ENCODE data around the gene CACNA2D3.
"Not testable (repeated sequence)": the region's sequence is repeated elsewhere in the genome, so short reads cannot be mapped to it uniquely, and the experiment has no call there.

CACNA2D3 gene

GRCh38 chr3:54599716-54600115 is 477.4 kb downstream of the CACNA2D3 start:
- no peak for DNase-seq

DNA sequence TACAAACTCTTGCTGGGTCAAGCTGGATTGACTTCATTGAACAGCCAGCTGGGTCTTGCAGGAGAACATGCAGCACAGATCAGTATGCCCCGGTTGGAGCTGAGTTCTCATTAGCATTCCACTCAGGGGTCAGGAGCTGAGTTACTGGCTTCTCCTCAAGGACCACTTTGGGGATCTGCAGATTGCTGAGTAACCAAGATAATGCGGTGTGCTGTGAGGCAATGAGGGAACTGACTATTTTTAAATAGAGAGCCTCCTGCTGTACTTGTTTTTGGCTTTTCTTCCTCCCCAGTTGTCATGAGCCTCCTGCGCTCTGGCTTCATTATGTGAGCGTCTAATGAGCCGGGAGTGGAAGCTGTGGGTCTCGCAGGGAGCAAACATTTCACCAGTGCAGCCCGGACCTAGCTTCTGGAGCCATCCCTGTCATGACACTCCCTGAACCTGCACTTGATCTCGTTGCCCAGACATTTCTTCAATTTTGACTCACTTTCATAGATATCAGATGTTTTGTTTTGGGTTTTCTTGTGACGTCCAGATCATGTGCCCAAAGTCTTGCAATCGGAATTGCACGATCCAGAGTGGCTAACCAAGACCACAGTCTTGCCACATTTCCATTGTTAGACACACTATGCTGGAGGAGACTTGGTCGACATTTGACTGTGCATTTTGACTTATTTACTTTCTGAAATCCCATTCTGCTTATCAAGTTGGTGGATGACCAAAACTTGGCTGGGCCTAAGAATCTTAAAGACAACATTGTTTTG is 478.3 kb downstream of the CACNA2D3 start:
- no peak for DNase-seq

DNA sequence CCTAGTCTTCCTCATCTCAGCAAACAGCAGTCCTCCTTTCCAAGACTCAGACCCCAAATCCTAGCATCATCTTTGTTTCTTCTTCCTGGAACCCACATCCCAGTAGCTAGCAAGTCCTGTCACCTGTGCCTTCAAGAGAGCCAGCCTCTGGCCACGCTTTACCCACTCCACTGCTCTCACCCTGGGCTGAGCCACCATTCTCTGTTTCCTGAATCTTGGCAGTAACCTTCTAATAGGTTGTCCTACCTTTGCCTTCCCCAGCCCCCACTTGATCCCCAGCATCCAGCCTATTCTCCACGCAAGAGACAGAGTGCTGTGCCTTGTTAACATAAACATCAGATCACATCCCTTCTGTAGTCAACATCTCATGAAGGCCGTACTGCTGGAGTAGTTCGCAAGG is 482.1 kb downstream of the CACNA2D3 start:
- DNase-seq = no peak

GRCh38 chr3:54608041-54608440 is 485.7 kb downstream of the CACNA2D3 start:
- no peak for DNase-seq

GRCh38 chr3:54619053-54619452 is 496.7 kb downstream of the CACNA2D3 start:
- DNase-seq = no peak

DNA sequence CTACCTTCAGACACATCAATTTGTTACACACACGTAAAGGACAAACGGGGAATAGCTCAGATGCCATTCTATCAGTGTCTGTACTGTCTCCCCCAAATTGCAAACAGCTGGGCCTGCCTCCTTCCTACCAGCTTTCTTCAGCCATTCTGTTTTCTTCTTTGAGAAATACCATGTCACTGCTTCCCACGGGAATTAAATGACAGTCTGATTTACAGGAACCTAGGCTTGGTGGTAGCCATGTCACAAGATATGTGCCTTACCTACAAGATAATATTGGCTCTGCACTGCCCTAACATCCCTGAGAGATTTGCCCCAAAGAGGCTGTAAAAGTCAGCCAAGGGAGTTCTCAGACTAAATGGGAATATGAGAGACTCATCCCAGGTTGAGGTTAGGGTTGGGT is 497.2 kb downstream of the CACNA2D3 start:
- DNase-seq = no peak

DNA sequence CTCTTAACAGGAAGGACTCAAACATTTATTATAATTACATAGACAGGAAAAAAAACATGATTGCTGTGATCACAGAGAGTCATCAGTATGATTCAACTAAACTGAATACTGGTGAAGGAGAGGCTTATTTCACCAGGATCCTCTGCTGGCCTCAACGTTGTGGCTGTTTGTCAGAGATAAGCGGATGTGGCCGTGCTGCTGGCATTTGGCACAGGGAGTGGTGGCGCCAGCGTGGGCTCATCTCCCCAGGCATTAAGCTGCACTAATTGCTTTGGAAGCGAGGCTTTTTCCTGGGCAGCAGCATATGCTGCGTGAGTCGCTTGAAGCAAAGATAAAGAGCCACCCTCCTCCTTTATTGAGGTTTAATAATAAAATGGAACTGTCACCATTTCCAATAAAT is 498.8 kb downstream of the CACNA2D3 start:
- DNase-seq = no peak

GRCh38 chr3:54622678-54623077 is 500.3 kb downstream of the CACNA2D3 start:
- no peak for DNase-seq

DNA sequence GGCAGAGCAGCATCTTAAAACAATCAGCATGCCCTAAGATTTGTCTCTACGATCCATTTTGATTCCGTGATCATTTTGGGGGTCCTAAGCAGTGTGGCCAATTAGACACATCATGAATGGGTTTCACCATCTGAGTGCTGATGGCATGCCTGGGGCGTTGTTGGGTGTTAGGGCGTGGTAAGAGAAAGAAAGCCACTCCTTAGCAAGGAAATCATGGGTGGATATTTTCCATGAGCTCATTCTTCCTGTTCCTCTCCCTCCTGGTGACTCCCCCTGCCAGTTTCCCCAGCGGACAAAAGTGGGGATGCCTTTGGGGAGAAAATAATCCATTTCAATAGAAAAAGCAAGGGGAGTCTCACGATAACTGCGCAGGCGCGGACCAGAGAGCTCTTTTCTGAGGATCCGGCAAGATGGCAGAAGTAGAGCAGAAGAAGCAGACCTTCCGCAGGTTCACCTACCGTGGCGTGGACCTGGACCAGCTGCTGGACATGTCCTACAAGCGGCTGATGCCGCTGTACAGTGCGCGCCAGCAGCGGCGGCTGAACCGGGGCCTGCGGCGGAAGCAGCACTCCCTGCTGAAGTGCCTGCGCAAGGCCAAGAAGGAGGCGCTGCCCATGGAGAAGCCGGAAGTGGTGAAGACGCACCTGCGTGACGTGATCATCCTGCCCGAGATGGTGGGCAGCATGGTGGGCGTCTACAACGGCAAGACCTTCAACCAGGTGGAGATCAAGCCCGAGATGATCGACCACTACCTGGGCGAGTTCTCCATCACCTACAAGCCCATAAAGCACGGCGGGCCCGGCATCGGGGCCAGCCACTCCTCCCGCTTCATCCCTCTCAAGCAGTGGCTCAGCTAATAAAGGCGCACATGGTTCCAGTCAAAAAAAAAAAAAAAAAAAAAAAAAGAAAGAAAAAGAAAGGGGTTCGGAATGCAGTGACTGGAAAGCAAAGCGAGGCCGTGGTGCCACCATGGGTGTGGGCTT is 503.7 kb downstream of the CACNA2D3 start:
- DNase-seq = no peak

- DNase-seq = no peak
Observed at GRCh38 chr3:54628888-54629441, 506.6 kb downstream of the CACNA2D3 start.

DNA sequence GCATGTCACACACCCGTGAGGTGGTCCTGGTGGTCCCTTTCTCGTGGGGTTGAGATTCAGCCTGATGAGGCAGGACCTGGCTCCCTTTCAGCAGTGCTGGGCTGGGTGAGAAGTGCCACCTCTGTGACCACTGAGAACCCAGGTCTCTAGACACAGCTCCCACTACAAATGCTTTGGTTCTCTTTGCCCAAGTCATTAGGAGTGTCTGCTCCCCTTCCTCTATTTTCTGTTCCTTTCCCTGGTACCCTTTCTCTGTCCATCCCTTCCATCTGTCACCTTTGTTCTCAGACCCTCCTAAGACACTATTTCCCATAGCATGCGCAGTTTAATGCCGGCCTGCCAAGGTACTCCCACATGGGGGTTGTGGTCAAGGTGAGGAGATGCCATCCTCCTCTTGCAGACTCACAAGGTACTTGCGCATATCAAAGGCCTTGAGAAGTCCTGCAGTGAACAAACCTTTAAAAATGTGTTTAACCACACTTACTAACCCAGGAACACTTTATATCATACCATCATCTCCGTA is 507.8 kb downstream of the CACNA2D3 start:
- no peak for DNase-seq

DNA sequence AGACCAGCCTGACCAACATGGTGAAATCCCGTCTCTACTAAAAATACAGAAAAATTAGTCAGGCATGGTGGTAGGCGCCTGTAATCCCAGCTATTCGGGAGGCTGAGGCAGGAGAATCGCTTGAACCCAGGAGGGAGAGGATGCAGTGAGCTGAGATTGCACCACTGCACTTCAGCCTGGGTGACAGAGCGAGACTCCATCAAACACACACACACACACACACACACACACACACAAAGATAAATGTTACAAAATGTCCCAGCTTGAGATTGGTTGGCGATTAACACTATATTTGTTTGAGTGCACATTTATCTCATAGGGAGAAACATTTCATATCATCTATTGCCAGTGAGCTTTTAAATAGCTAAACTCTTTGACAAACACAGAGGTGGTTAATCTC is 508.6 kb downstream of the CACNA2D3 start:
- DNase-seq = not testable (repeated sequence)

DNA sequence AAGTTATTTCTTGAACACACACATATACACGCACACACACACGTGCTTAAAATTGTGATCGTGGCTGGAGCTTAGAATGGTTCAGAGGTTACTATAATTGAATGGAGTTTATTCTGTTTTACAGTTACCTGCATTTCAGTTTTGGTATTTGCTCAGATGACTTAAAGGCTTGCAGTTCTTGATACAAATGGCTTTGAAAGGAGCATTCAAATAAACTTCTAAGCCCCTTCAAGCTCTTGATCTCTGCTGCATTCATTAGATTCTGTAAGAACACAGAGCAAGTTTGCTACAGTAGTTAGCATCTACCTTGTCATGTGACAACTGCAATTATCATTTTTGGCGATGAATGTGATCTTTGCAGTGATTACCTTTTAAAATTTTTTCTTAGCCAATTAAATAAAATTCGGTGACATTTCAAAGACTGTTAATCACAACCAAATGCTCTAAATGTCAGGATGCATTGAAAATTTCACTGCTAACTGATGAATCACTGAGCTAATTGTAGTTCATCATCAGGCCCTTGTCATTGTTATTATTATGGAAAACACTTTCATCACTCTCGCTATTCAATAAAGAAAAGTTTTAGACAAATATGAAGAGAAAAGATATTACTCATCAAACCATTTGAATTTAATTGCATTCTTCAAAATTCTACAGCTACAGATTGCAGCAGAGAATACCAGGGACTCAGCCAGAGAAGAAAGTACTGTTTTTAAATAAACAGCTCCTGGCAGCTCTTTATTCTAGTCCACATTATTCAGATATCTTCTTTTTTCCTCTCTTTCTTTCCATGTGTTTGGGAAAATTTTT is 509.4 kb downstream of the CACNA2D3 start:
- DNase-seq = no peak

- DNase-seq = no peak
Observed at GRCh38 chr3:54632326-54632665, 509.9 kb downstream of the CACNA2D3 start.

DNA sequence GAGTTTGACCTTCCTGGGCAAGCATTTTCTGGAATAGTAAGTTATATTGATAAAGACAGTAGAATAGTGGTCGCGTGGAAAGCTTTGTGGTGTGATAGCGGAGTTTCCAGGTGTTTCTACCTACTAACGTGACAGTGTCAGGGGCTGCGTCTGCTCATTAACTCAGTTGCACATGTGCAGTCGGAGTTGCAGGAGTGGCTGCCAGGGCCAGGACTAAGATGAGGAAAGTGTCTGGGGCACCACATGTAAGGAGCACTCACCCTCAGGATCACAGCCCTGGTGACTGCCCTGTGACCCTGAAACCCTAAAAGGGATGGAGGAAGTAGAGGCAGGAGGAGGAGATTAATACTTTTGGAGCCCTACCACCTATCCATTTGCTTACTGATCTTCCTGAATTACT is 510.5 kb downstream of the CACNA2D3 start:
- DNase-seq = no peak

- DNase-seq = no peak
Observed at GRCh38 chr3:54633444-54634121, 511.2 kb downstream of the CACNA2D3 start.

GRCh38 chr3:54634122-54634469 is 511.7 kb downstream of the CACNA2D3 start:
- no peak for DNase-seq

GRCh38 chr3:54639790-54640372 is 517.5 kb downstream of the CACNA2D3 start:
- not testable (repeated sequence) for DNase-seq

GRCh38 chr3:54641226-54642014 is 519.1 kb downstream of the CACNA2D3 start:
- no peak for DNase-seq

DNA sequence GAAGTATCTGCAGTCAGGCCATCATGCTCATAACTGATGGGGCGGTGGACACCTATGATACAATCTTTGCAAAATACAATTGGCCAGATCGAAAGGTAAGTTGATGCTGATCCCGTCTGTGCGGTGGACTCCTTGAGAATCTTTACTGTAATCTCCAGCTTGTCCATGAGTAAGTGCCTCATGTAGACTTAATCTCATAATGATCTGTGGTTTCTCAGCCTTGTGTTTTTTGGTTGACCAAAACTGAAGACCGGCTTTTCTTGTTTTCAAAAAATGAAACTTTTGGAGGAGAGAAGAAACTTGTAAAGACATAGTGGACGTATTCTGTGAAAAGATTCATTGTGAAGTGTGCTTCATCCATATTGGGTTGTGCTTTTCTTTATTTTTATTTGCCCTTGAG is 519.8 kb downstream of the CACNA2D3 start:
- DNase-seq = no peak

- DNase-seq = no peak
Observed at GRCh38 chr3:54647721-54648120, 525.4 kb downstream of the CACNA2D3 start.

Data from fibroblast of skin of right biceps (primary cell).